Spinal cord (tissue), 10 donors: ENCODE data around the gene PHF12. TPM values are rescaled to one million over a fixed set of nuclear protein-coding genes. Genes with fewer than 3 reads are reported as not detected.

ENCODE experiments used
- DNase-seq, 6 donors: peaks; one replicate each; pipeline versions ENCODE4 v3.0.0 to v3.0.0-alpha.2; 2013 to 2015; ENCODE audit warnings: low spot score in 6 of 6, low read depth in 4 of 6
- H3K27ac ChIP-seq: one replicate; pipeline ENCODE4 v1.5.1; 2013; ENCODE audit warnings: low read depth, low read length, control low read depth
- H3K27me3 ChIP-seq: one replicate; pipeline ENCODE4 v1.6.1; 2013; ENCODE audit warnings: low read length; ENCODE audit not compliant: control insufficient read depth, insufficient read depth
- H3K36me3 ChIP-seq: one replicate; pipeline ENCODE4 v1.6.1; 2013; ENCODE audit warnings: low read length; ENCODE audit not compliant: control insufficient read depth, insufficient read depth
- H3K4me1 ChIP-seq: one replicate; pipeline ENCODE4 v1.6.1; 2013; ENCODE audit warnings: low read length; ENCODE audit not compliant: control insufficient read depth, insufficient read depth
- H3K4me3 ChIP-seq: one replicate; pipeline ENCODE4 v1.5.1; 2013; ENCODE audit warnings: low read depth, low read length, control low read depth
- H3K9me3 ChIP-seq: one replicate; pipeline ENCODE4 v1.6.1; 2013; ENCODE audit warnings: low read length; ENCODE audit not compliant: control insufficient read depth, insufficient read depth
- WGBS: methylation state at CpG from one replicate; pipeline ENCODE4 v1.1.5; 2013; ENCODE audit warnings: missing lambda C conversion rate; ENCODE audit not compliant: insufficient coverage; 5-methylcytosine and 5-hydroxymethylcytosine counted together
- polyA plus RNA-seq, 2 donors: library from polyadenylated mRNA; unstranded; fragments of 120-200 nt; gene quantifications; one replicate each; pipeline ENCODE4 v1.2.1, GENCODE V29; 2013; ENCODE audit not compliant: insufficient read length in 2 of 2
- total RNA-seq, 2 donors: library from RNA; depleted of rRNA in 1 of 2; stranded (reverse); fragments of 120-200 nt in 1 of 2; fragments of >200 nt in 1 of 2; gene quantifications; one replicate each; pipeline versions ENCODE4 v1.2.3 to v1.2.4, GENCODE V29; 2013 to 2014
- donor health status: healthy.

PHF12 gene
- total and polyA plus RNA-seq, 4 donors, result 21.3 to 56.0 (median 38.0) TPM

- H3K4me3 ChIP-seq, result no peak overlapping the region
- peaks cover 7% of the 10 kb centered on the region for H3K4me1 ChIP-seq
- 0% methylated on average over 1 of the region's 2 CpGs for whole genome bisulfite sequencing
- H3K27ac ChIP-seq, result no peak overlapping the region
- no peak for DNase-seq
- no peaks in the 10 kb centered on the region for H3K27me3 ChIP-seq
- H3K36me3 ChIP-seq, result peaks cover 52% of the 10 kb centered on the region
- H3K9me3 ChIP-seq, result no peaks in the 10 kb centered on the region
Observed at GRCh38 chr17:28858801-28859355, 92.4 kb downstream of the PHF12 start.

DNA sequence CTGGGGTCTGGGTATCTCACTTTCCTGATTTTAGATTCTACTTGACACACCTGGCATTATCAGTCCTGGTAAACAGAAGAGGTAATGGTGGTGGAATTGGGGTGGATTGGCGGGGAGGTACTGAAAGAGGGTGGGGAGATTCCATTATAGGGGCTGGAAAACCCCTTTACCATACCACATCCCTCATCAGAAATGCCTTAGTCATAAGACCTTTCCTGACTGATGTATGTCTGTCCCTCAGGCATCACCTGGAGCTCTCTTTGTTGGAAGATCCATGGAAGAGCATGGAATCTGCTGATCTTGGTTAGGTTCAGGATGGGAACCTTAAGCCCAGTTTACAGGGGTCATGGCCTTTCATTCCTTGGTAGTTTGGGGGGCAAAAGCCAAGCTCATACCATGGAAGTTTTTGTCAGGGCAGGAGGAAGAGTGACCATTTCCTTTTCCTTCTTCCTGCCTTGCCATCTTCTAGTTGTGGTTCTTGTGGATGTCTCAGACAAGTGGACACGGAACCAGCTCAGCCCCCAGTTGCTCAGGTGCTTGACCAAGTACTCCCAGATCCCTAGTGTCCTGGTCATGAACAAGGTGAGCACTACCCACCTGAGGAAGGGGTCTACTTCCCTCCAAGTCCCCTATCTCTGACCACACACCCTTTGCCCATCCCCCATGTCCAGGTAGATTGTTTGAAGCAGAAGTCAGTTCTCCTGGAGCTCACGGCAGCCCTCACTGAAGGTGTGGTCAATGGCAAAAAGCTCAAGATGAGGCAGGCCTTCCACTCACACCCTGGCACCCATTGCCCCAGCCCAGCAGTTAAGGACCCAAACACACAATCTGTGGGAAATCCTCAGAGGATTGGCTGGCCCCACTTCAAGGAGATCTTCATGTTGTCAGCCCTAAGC is 93.2 kb downstream of the PHF12 start:
- 100% methylated on average over 1 of the region's 3 CpGs for WGBS
- H3K27me3 ChIP-seq, result no peaks in the 10 kb centered on the region

DNA sequence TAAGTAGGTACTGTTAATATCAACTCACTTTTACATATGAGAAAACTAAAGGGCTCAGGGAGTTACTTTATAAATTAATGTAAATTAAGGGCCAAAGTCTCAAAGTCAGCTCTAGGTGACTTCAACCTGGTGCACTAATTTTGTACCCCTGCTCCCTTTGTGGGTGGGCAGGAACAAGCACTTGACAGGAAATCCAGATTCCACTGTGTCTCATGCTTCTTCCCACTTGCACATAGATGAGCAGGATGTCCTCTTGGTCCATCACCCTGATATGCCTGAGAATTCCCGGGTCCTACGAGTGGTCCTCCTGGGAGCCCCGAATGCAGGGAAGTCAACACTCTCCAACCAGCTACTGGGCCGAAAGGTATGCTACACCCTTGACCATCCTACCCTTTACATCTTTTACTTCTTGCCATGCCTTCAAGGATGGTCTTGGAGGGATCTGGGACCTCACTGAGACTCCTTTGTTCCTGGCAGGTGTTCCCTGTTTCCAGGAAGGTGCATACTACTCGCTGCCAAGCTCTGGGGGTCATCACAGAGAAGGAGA is 95.2 kb downstream of the PHF12 start:
- no peaks in the 10 kb centered on the region for H3K27me3 ChIP-seq

More for the DNA sequence above, 93.2 kb downstream of the PHF12 start:
- Histone ChIP-seq H3K4me1 (peaks cover 7% of the 10 kb centered on the region), H3K4me3 (no peak overlapping the region), H3K36me3 (peaks cover 49% of the 10 kb centered on the region), H3K27ac (no peak overlapping the region), H3K9me3 (no peaks in the 10 kb centered on the region)
- no peak for DNase-seq

DNA sequence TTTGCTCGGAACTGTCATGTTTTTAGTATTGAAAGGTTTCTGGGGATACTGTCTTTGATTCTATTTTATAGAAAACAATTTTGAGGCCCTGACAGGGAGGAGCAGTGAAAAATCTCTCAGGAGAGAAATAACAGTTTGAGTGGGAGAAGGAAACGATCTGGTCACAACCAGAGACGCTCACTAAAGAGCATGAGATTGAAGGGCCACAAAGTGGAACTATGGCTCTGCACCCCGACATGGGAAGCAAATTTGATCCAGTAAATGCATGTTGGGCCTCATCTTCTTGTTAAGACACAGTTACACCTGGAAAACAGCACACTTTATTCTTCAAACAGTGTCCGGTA is 96.0 kb downstream of the PHF12 start:
- Histone ChIP-seq H3K4me1 (peaks cover 7% of the 10 kb centered on the region), H3K4me3 (peak overlapping the region; percentile 94), H3K9me3 (no peaks in the 10 kb centered on the region), H3K36me3 (peaks cover 37% of the 10 kb centered on the region), H3K27me3 (no peaks in the 10 kb centered on the region), H3K27ac (peak overlapping the region; percentile 81)
- 5% methylated on average over 4 of the region's 5 CpGs for WGBS
- DNase-seq, result no peak

More for the DNA sequence above, 95.2 kb downstream of the PHF12 start:
- Histone ChIP-seq H3K4me1 (peaks cover 7% of the 10 kb centered on the region), H3K36me3 (peaks cover 41% of the 10 kb centered on the region), H3K9me3 (no peaks in the 10 kb centered on the region), H3K4me3 (no peak overlapping the region), H3K27ac (no peak overlapping the region)
- 92% methylated on average over 4 of the region's 5 CpGs for WGBS
- DNase-seq, result no peak

Other genes starting within 250 kb of the PHF12 start
- 1 to 10 TPM; 2.9 to 3.6 TPM for gene PROCA1, start 239.6 kb downstream of the PHF12 start, total RNA-seq
- 10 to 100 TPM; 11.8 to 17.4 TPM for gene PROCA1, start 239.6 kb downstream of the PHF12 start, polyA plus RNA-seq
- gene RAB34, start 233.7 kb downstream of the PHF12 start, total RNA-seq, result 100 to 1,000 TPM in 1 of 2 donors, 10 to 100 TPM in 1; 30.0 to 111 TPM
- gene RAB34, start 233.7 kb downstream of the PHF12 start, polyA plus RNA-seq, result 10 to 100 TPM; 48.1 to 58.8 TPM
- 1,000 to 10,000 TPM in 1 of 2 donors, 100 to 1,000 TPM in 1; 329 to 1,156 TPM for gene RPL23A, start 231.5 kb downstream of the PHF12 start, total RNA-seq
- gene RPL23A, start 231.5 kb downstream of the PHF12 start, polyA plus RNA-seq, result 100 to 1,000 TPM; 576 to 608 TPM
- 1 to 10 TPM; 3.0 to 5.1 TPM for gene TLCD1, start 225.3 kb downstream of the PHF12 start, total RNA-seq
- 1 to 10 TPM; 7.6 to 9.9 TPM for gene TLCD1, start 225.3 kb downstream of the PHF12 start, polyA plus RNA-seq
- 1 to 10 TPM; 1.5 to 3.0 TPM for gene NEK8, start 222.7 kb downstream of the PHF12 start, total RNA-seq
- 1 to 10 TPM; 3.5 to 5.0 TPM for gene NEK8, start 222.7 kb downstream of the PHF12 start, polyA plus RNA-seq
- gene TRAF4, start 207.5 kb downstream of the PHF12 start, total RNA-seq, result 10 to 100 TPM; 33.6 to 56.3 TPM
- gene TRAF4, start 207.5 kb downstream of the PHF12 start, polyA plus RNA-seq, result 100 to 1,000 TPM; 168 to 171 TPM
- gene FAM222B, start 108.7 kb downstream of the PHF12 start, total RNA-seq, result 1 to 10 TPM; 4.3 to 7.9 TPM
- gene FAM222B, start 108.7 kb downstream of the PHF12 start, polyA plus RNA-seq, result 10 to 100 TPM; 31.7 to 33.1 TPM
- 10 to 100 TPM; 23.4 to 31.5 TPM for gene ERAL1, start 96.5 kb downstream of the PHF12 start, total RNA-seq
- gene ERAL1, start 96.5 kb downstream of the PHF12 start, polyA plus RNA-seq, result 10 to 100 TPM; 64.6 to 68.2 TPM
- 10 to 100 TPM; 34.9 to 39.6 TPM for gene FLOT2, start 53.8 kb downstream of the PHF12 start, total RNA-seq
- gene FLOT2, start 53.8 kb downstream of the PHF12 start, polyA plus RNA-seq, result 100 to 1,000 TPM; 129 to 138 TPM
- gene DHRS13, start 48.4 kb downstream of the PHF12 start, total RNA-seq, result 10 to 100 TPM; 19.8 to 22.2 TPM
- gene DHRS13, start 48.4 kb downstream of the PHF12 start, polyA plus RNA-seq, result 10 to 100 TPM; 31.4 to 34.0 TPM
- 10 to 100 TPM; 17.1 to 23.5 TPM for gene SEZ6, start 54.5 kb upstream of the PHF12 start, total RNA-seq
- 10 to 100 TPM; 86.8 to 91.6 TPM for gene SEZ6, start 54.5 kb upstream of the PHF12 start, polyA plus RNA-seq
- gene PIPOX, start 91.6 kb upstream of the PHF12 start, total RNA-seq, result 1 to 10 TPM; 4.0 to 4.4 TPM
- gene PIPOX, start 91.6 kb upstream of the PHF12 start, polyA plus RNA-seq, result 10 to 100 TPM in 1 of 2 donors, 1 to 10 TPM in 1; 9.4 to 10.2 TPM
- gene MYO18A, start 228.9 kb upstream of the PHF12 start, total RNA-seq, result 10 to 100 TPM; 41.4 to 50.6 TPM
- 10 to 100 TPM; 68.3 to 75.9 TPM for gene MYO18A, start 228.9 kb upstream of the PHF12 start, polyA plus RNA-seq